ENCODE data around the gene TSC22D1. TPM values are rescaled to one million over a fixed set of nuclear protein-coding genes. Genes with fewer than 3 reads are reported as not detected.

Gene TSC22D1
- total RNA-seq, 4 donors from 2014 or later = 177 to 798 (median 250) TPM

DNA sequence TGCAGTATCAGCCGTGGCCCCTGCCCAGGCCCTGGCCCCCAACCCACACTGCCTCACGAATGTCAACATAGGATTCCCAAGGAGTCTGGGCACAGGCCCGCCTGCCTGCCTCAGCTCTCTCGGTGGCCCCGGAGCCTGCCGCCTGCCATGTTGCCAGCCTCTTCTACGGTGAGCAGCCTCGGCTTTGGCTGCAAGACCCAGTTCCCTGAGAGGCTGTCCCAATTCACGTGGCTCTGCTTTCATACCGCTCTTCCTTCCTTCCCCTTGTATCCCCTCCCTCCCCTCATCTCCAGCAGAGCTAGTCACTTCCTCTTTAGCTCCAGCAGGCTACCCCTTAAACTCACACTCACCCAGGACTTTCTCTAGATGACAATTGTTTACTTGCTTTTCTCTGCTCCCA, 159.8 kb downstream of the TSC22D1 start:
- DNase-seq = no peak
- H3K9me3 ChIP-seq = no peaks in the 10 kb centered on the region
- TF ChIP-seq POLR2AphosphoS5 (IDR thresholded peaks at IDR 0.05) = no peak
- no peak for TF ChIP-seq EP300 (IDR thresholded peaks at IDR 0.05; ENCODE audit: low read depth)
- TF ChIP-seq POLR2A (IDR thresholded peaks at IDR 0.05) = no peak
- no peak for TF ChIP-seq CTCF (IDR thresholded peaks at IDR 0.05)
- H3K36me3 ChIP-seq = no peaks in the 10 kb centered on the region
- intact Hi-C loops (cut with DNase I; ENCODE audit: low total_unique reads) (no loop called here), in situ Hi-C loops (cut with MboI; ENCODE audit: low pct_ligation_motif_present in 1 of 4, low pct_unique_long_range_greater_than_20kb in 1 of 4, low sequenced_read_pairs in 3 of 4) (no loop called here)
- H3K4me3 ChIP-seq = no peak overlapping the region
- no peak overlapping the region for H3K27ac ChIP-seq
- 82% methylated on average over 9 of the region's 10 CpGs; no CpG with 5 or more reads in 1 of the 2 donors for WGBS, 2 donors (ENCODE audit: low coverage in 1 of 2)
- no peaks in the 10 kb centered on the region for H3K4me1 ChIP-seq
- no peaks in the 10 kb centered on the region for H3K27me3 ChIP-seq

DNA sequence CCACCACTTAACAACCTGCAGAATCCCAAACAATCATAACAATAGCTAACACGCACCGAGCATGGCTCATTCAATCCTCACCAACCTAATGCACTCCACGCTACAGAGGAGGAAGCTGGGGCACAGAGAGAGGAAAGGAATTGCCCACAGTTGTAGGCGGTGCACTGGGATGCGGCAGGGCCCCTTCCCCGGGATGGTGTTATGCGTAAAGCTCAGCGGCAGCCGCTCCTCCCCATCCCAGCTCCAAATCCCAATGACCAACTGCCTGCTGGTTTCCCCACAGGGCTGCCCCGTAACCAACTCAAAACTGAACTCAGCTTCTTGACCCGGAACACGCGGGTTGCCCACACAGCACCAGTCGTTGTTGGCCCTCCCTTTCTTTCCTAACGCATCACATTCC, 160.3 kb downstream of the TSC22D1 start:
- WGBS, 2 donors (ENCODE audit: low coverage in 1 of 2) = 88 to 100% methylated on average over 4 to 15 of the region's 15 CpGs
- in situ Hi-C loops (cut with MboI; ENCODE audit: low pct_ligation_motif_present in 1 of 4, low pct_unique_long_range_greater_than_20kb in 1 of 4, low sequenced_read_pairs in 3 of 4) = no loop called here
- intact Hi-C loops (cut with DNase I; ENCODE audit: low total_unique reads) = no loop called here
- H3K9me3 ChIP-seq = no peaks in the 10 kb centered on the region
- H3K27ac ChIP-seq = no peak overlapping the region
- H3K4me1 ChIP-seq = no peaks in the 10 kb centered on the region
- DNase-seq = no peak
- TF ChIP-seq POLR2AphosphoS5 (IDR thresholded peaks at IDR 0.05) (no peak), POLR2A (IDR thresholded peaks at IDR 0.05) (no peak), CTCF (IDR thresholded peaks at IDR 0.05) (no peak), EP300 (IDR thresholded peaks at IDR 0.05; ENCODE audit: low read depth) (no peak)
- H3K36me3 ChIP-seq = no peaks in the 10 kb centered on the region
- no peaks in the 10 kb centered on the region for H3K27me3 ChIP-seq
- H3K4me3 ChIP-seq = no peak overlapping the region

DNA sequence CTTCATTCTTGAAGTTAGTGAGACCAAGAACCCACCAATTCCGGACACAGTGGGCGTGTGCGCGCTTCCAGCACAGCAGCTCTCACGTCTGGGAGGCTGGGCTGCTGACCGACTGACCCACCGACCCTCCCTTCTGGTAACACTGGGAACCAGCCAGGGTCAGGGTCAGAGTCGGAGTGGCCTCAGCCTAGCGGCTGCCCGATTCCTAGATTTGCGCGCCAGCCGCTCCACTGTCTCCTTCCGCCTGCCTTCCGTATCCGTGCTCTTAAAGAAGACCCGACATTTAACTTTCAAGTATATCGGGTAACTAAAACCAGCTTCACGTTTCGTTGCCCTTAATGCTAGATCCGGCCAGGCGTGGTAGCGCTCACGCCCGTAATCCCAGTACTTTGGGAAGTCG, 161.4 kb downstream of the TSC22D1 start:
- Histone ChIP-seq H3K4me1 (no peaks in the 10 kb centered on the region), H3K4me3 (no peak overlapping the region), H3K36me3 (no peaks in the 10 kb centered on the region), H3K27me3 (no peaks in the 10 kb centered on the region), H3K9me3 (no peaks in the 10 kb centered on the region), H3K27ac (no peak overlapping the region)
- TF ChIP-seq POLR2A (IDR thresholded peaks at IDR 0.05) (no peak), EP300 (IDR thresholded peaks at IDR 0.05; ENCODE audit: low read depth) (no peak), POLR2AphosphoS5 (IDR thresholded peaks at IDR 0.05) (no peak), CTCF (IDR thresholded peaks at IDR 0.05) (no peak)
- intact Hi-C loops (cut with DNase I; ENCODE audit: low total_unique reads) (no loop called here), in situ Hi-C loops (cut with MboI; ENCODE audit: low pct_ligation_motif_present in 1 of 4, low pct_unique_long_range_greater_than_20kb in 1 of 4, low sequenced_read_pairs in 3 of 4) (no loop called here)
- DNase-seq = no peak
- WGBS, 2 donors (ENCODE audit: low coverage in 1 of 2) = 93% methylated on average over 26 of the region's 26 CpGs; no CpG with 5 or more reads in 1 of the 2 donors

- DNase-seq = no peak
- H3K27ac ChIP-seq = no peak overlapping the region
- 88 to 91% methylated on average over 6 to 13 of the region's 13 CpGs for WGBS, 2 donors (ENCODE audit: low coverage in 1 of 2)
- H3K27me3 ChIP-seq = no peaks in the 10 kb centered on the region
- H3K4me3 ChIP-seq = no peak overlapping the region
- H3K4me1 ChIP-seq = no peaks in the 10 kb centered on the region
- in situ Hi-C loops (cut with MboI; ENCODE audit: low pct_ligation_motif_present in 1 of 4, low pct_unique_long_range_greater_than_20kb in 1 of 4, low sequenced_read_pairs in 3 of 4) = no loop called here
- no peaks in the 10 kb centered on the region for H3K9me3 ChIP-seq
- TF ChIP-seq CTCF (IDR thresholded peaks at IDR 0.05) = no peak
- no peak for TF ChIP-seq EP300 (IDR thresholded peaks at IDR 0.05; ENCODE audit: low read depth)
- TF ChIP-seq POLR2A (IDR thresholded peaks at IDR 0.05) = no peak
- no peak for TF ChIP-seq POLR2AphosphoS5 (IDR thresholded peaks at IDR 0.05)
- no peaks in the 10 kb centered on the region for H3K36me3 ChIP-seq
- intact Hi-C loops (cut with DNase I; ENCODE audit: low total_unique reads) = no loop called here
These were observed 163.0 kb downstream of the TSC22D1 start for GRCh38 chr13:44413095-44413494.

Measured in transverse colon (tissue), 4 donors.